Measurements from ENCODE around the gene LRRC56. TPM values are rescaled to one million over a fixed set of nuclear protein-coding genes. Genes with fewer than 3 reads are reported as not detected.
"Not testable (repeated sequence)": the region's sequence is repeated elsewhere in the genome, so short reads cannot be mapped to it uniquely, and the experiment has no call there.

LRRC56 gene
- total RNA-seq, 1 experiment from 2014 or later = 2.1 TPM

GRCh38 chr11:571802-572185, 34.5 kb downstream of the LRRC56 start:
- no peak for DNase-seq (ENCODE audit: low spot score)
- no peaks in the 10 kb centered on the region for H3K27me3 ChIP-seq (replicated peaks; ENCODE audit: insufficient read depth, low read depth, low read length, poor library complexity)
- intact Hi-C loops (cut with micrococcal nuclease; ENCODE audit: unreplicated experiment) = no loop called here
- CTCF ChIA-PET = no interaction called here
- no peak overlapping the region for H3K27ac ChIP-seq (ENCODE audit: low read depth, low read length, poor library complexity, severe bottlenecking)
- H3K36me3 ChIP-seq (ENCODE audit: insufficient read depth, low read length, poor library complexity, severe bottlenecking) = no peaks in the 10 kb centered on the region
- no peaks in the 10 kb centered on the region for H3K9me3 ChIP-seq (ENCODE audit: low read depth, low read length, poor library complexity, severe bottlenecking)
- POLR2A ChIA-PET (ENCODE audit: low non-redundant PET) = interaction anchor here (0.6 to 0.7 kb wide), 2 partner anchors 21 to 71 kb away, joined by 4 to 5 read pairs; no protein-coding TSS in a partner anchor
- TF ChIP-seq EZH2 (IDR thresholded peaks at IDR 0.05; ENCODE audit: borderline replicate concordance, low read depth, low read length, poor library complexity, severe bottlenecking) (no peak), CTCF (conservative IDR thresholded peaks at IDR 0.05; ENCODE audit: low read depth, low read length) (no peak)
- no TSS peak for BruUV-seq (replicated peaks)
- H3K4me3 ChIP-seq (ENCODE audit: low read depth, low read length, poor library complexity, severe bottlenecking) = no peak overlapping the region
- H3K4me1 ChIP-seq (ENCODE audit: insufficient read depth, low read length, poor library complexity, severe bottlenecking) = peaks cover 8% of the 10 kb centered on the region

DNA sequence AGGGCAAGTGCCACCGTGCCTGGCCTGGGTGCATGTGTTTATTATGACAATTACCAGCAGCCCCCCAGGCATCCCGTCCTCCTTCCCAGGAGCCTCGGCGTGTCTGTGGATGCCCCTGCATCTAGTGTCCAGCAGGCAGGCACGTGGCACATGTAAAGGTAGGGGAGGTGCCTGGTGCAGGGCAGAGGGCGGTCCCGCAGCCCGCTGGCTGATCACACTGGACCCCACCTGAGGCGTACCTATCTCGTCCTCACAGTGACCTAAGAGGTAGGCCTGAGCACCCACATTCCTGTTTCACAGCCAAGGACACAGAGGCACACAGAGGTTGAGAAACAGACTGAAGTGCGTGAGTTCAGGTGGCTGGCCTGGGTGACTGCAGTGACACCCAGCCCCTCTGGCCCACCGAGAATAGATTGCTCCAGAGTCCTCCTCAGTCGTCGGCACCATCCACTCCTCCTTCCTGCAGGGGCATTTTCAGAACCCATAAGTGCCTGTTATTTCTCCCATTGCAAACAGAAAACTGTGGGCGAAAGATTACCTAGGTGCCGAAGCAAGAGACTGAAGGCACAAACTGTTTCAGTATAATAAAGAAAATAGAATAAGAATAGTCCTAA, 35.9 kb downstream of the LRRC56 start:
- intact Hi-C loops (cut with micrococcal nuclease; ENCODE audit: unreplicated experiment) = no loop called here
- TF ChIP-seq CTCF (conservative IDR thresholded peaks at IDR 0.05; ENCODE audit: low read depth, low read length) = no peak
- TF ChIP-seq EZH2 (IDR thresholded peaks at IDR 0.05; ENCODE audit: borderline replicate concordance, low read depth, low read length, poor library complexity, severe bottlenecking) = no peak
- peaks cover 15% of the 10 kb centered on the region for H3K4me1 ChIP-seq (ENCODE audit: insufficient read depth, low read length, poor library complexity, severe bottlenecking)
- no TSS peak for BruUV-seq (replicated peaks)
- CTCF ChIA-PET = no interaction called here
- H3K36me3 ChIP-seq (ENCODE audit: insufficient read depth, low read length, poor library complexity, severe bottlenecking) = no peaks in the 10 kb centered on the region
- no peak for DNase-seq (ENCODE audit: low spot score)
- no peaks in the 10 kb centered on the region for H3K9me3 ChIP-seq (ENCODE audit: low read depth, low read length, poor library complexity, severe bottlenecking)
- POLR2A ChIA-PET (ENCODE audit: low non-redundant PET) = no interaction called here
- H3K27me3 ChIP-seq (replicated peaks; ENCODE audit: insufficient read depth, low read depth, low read length, poor library complexity) = no peaks in the 10 kb centered on the region
- no peak overlapping the region for H3K27ac ChIP-seq (ENCODE audit: low read depth, low read length, poor library complexity, severe bottlenecking)
- no peak overlapping the region for H3K4me3 ChIP-seq (ENCODE audit: low read depth, low read length, poor library complexity, severe bottlenecking)

DNA sequence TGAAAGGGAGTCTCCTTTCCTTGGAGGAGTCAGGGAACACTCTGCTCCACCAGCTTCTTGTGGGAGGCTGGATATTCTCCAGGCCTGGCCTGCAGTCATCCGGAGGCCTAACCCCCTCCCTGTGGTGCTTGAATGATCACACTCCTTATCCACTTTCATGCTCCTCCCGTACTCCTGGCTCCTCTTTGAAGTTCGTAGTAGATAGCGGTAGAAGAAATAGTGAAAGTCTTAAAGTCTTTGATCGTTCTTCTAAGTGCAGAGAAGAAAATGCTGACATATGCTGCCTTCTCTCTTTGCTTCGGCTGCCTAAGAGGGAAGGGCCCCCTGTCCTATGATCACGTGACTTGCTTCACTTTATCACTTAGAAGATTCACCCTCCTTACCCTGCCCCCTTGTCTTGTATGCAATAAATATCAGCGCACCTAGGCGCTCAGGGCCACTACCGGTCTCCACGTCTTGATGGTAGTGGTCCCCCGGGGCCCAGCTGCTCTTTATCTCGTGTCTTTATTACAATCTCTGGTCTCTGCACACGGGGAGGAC, 36.8 kb downstream of the LRRC56 start:
- BruUV-seq (replicated peaks); intact Hi-C loops (cut with micrococcal nuclease; ENCODE audit: unreplicated experiment); DNase-seq (ENCODE audit: low spot score); CTCF ChIA-PET; H3K36me3 ChIP-seq (ENCODE audit: insufficient read depth, low read length, poor library complexity, severe bottlenecking); H3K27ac ChIP-seq (ENCODE audit: low read depth, low read length, poor library complexity, severe bottlenecking); H3K9me3 ChIP-seq (ENCODE audit: low read depth, low read length, poor library complexity, severe bottlenecking); H3K27me3 ChIP-seq (replicated peaks; ENCODE audit: insufficient read depth, low read depth, low read length, poor library complexity); POLR2A ChIA-PET (ENCODE audit: low non-redundant PET): not testable (repeated sequence)
- Histone ChIP-seq H3K4me3 (ENCODE audit: low read depth, low read length, poor library complexity, severe bottlenecking) (peak overlapping the region; percentile 70), H3K4me1 (ENCODE audit: insufficient read depth, low read length, poor library complexity, severe bottlenecking) (peaks cover 20% of the 10 kb centered on the region)

Measured in A673 (cell line).